Neutrophil (primary cell): ENCODE results near the gene ZBTB43.
A peak's percentile ranks its signal among the peaks of the same experiment; 100 is the strongest.

ENCODE experiments used
- H3K27ac ChIP-seq: fragments of 200-600 bp; sonication (generic); 2 replicates; pipeline ENCODE4 v1.5.1; 2016; ENCODE audit warnings: mild to moderate bottlenecking, moderate library complexity
- H3K27me3 ChIP-seq: fragments of 200-600 bp; sonication (generic); 2 replicates; pipeline ENCODE4 v1.6.0; 2016; ENCODE audit warnings: mild to moderate bottlenecking
- H3K36me3 ChIP-seq: fragments of 200-600 bp; sonication (generic); 2 replicates; pipeline ENCODE4 v1.5.1; 2017
- H3K4me1 ChIP-seq, 2 experiments: fragments of 200-600 bp in 1 of 2; sonication (generic) in 1 of 2; 1 replicate in 1 of 2; 2 replicates in 1 of 2; pipeline versions ENCODE4 v1.5.1 to v1.6.1; 2013 to 2016; ENCODE audit warnings: low read depth in 1 of 2, low read length in 1 of 2, mild to moderate bottlenecking in 1 of 2, moderate library complexity in 1 of 2; ENCODE audit not compliant: control insufficient read depth in 1 of 2, insufficient read depth in 1 of 2
- H3K4me3 ChIP-seq, 2 experiments: fragments of 200-600 bp in 1 of 2; sonication (generic) in 1 of 2; 1 replicate in 1 of 2; 2 replicates in 1 of 2; pipeline ENCODE4 v1.5.1; 2013 to 2016; ENCODE audit warnings: low read depth in 1 of 2, low read length in 1 of 2, mild to moderate bottlenecking in 1 of 2, moderate library complexity in 1 of 2
- H3K9me3 ChIP-seq: fragments of 200-600 bp; sonication (generic); 2 replicates; pipeline ENCODE4 v1.5.1; 2016
- TF ChIP-seq, protein P1 (sequence below): fragments of 200-600 bp; sonication (generic); IDR thresholded peaks from 2 replicates; pipeline ENCODE4 v1.5.1; 2016; ENCODE audit warnings: antibody characterized with exemption

Gene ZBTB43

DNA sequence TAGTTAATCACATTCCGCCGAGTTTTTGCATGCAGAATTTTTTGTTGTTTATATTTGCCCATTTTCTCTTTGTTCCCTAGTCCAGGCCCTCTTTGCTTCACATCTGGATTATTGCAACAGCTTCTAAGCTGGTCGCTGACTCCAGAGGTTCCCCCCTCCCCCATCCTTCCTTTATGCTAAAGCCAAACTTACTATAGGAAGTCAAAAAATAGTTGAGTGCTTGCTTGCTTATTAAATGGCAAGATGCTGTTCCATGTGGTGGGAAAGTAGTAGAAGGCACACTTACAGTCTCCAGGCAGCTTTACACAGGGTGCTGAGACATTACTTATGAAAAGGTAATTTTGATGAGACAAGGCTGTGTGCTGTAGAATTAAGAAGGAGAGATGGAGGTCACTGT, 56.9 kb downstream of the ZBTB43 start:
- Histone ChIP-seq H3K4me3 (peak overlapping the region; percentile 68 to 85), H3K4me1 (peaks cover 23 to 40% of the 10 kb centered on the region in 2 experiments), H3K27me3 (no peaks in the 10 kb centered on the region), H3K36me3 (peaks cover 26% of the 10 kb centered on the region), H3K27ac (peak overlapping the region; percentile 91), H3K9me3 (no peaks in the 10 kb centered on the region)
- TF ChIP-seq, protein P1, sequence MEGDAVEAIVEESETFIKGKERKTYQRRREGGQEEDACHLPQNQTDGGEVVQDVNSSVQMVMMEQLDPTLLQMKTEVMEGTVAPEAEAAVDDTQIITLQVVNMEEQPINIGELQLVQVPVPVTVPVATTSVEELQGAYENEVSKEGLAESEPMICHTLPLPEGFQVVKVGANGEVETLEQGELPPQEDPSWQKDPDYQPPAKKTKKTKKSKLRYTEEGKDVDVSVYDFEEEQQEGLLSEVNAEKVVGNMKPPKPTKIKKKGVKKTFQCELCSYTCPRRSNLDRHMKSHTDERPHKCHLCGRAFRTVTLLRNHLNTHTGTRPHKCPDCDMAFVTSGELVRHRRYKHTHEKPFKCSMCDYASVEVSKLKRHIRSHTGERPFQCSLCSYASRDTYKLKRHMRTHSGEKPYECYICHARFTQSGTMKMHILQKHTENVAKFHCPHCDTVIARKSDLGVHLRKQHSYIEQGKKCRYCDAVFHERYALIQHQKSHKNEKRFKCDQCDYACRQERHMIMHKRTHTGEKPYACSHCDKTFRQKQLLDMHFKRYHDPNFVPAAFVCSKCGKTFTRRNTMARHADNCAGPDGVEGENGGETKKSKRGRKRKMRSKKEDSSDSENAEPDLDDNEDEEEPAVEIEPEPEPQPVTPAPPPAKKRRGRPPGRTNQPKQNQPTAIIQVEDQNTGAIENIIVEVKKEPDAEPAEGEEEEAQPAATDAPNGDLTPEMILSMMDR, result no peak

DNA sequence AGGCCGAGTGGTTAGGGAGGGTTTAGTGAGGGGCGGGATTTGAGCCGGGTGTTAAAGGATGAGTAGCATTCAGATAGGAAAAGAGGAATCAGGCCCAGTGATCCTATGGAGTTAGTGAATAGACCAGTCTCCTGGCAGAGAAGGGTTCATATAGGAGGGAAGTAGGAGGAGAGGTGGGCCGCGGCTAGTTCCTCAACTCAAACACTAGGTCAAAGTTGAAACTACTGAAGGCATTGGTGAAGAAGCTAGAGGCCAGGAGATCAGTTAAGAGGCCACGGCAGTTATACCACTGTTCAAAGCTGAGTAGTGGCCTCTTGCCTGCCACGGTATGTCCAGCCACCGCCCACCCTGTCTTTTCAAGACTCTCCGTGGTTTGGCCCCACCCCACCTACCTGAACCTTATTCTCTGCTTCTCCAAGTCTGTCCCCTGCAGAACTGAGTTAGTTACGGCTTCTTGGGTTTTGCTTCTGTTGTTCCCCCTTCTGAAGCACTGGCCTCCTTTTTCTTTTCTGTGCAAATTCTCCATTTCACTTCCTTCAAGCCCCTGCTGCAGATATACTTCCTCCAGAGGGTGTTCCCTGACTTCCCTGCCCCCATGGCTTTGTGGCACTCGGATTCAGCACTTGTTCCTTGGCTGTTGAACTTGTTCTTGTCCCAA, 57.4 kb downstream of the ZBTB43 start:
- H3K9me3 ChIP-seq, result no peaks in the 10 kb centered on the region
- TF ChIP-seq, protein P1, result no peak
- H3K4me1 ChIP-seq, result peaks cover 23 to 40% of the 10 kb centered on the region in 2 experiments
- H3K4me3 ChIP-seq, result peak overlapping the region; percentile 68 to 85
- H3K27me3 ChIP-seq, result no peaks in the 10 kb centered on the region
- peaks cover 26% of the 10 kb centered on the region for H3K36me3 ChIP-seq
- H3K27ac ChIP-seq, result peak overlapping the region; percentile 91

DNA sequence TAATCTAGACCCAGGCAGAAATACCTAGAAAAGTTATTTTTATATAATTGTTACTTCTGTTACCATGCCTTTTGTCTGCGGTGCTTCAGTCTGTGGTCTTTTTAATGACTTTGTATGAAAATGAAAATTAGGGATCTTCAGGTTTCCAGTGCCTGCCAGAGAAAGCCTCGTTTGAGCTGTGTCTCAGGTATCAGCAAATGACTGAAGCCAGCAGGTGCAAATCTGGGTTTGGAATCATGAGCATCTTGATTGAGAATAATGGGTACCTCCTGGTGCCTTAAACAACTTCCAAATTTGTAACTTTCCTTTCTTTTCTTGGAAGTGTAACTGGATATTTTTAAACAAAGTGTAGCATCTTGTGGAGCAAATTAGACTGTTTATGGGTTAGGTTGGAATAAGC, 59.9 kb downstream of the ZBTB43 start:
- Histone ChIP-seq H3K36me3 (peaks cover 41% of the 10 kb centered on the region), H3K9me3 (no peaks in the 10 kb centered on the region), H3K27ac (peak overlapping the region; percentile 91), H3K4me1 (peaks cover 23 to 34% of the 10 kb centered on the region in 2 experiments), H3K27me3 (no peaks in the 10 kb centered on the region), H3K4me3 (no peak overlapping the region)
- TF ChIP-seq, protein P1, result no peak

DNA sequence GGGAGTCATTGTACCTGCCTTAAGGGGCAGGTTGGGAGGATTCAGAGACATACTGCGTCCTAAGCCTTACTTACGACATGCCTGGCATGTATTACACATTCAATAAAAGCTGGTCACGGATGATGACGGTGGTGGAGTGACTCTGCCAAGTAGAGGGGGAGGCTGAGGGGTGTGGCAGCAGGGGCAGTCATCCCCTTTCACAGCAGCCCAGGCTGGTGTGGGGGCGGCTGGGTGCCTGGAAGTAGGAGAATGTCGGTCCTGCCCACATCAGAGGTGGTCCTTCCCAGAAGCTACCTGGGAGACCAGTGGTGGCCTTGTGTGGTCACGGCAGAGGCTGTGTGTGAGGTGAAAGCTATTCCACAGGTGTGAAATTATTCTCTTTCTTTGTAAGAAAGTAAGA, 64.5 kb downstream of the ZBTB43 start:
- Histone ChIP-seq H3K9me3 (no peaks in the 10 kb centered on the region), H3K4me1 (peaks cover 0 to 3% of the 10 kb centered on the region in 2 experiments), H3K27ac (no peak overlapping the region), H3K4me3 (no peak overlapping the region), H3K36me3 (peaks cover 32% of the 10 kb centered on the region), H3K27me3 (no peaks in the 10 kb centered on the region)
- TF ChIP-seq, protein P1, result no peak

DNA sequence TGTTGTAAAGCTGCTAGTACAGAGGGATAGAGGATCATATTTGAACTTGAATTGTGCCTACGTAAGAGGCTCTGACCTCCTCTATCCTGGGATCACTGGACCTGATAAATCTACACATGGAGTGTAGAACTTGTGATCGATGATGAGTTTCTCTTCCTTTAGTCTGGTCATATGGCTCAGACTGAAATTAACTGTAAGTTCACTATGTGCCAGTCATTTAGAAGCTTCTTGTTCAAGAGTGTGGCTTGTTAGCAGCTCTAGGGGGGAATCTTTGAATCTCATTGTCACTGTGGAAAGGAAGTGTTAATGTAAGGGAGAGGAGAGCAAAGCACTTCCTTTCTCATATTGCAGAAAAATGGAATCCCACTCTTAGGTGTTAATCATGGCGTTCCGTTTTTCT, 67.7 kb downstream of the ZBTB43 start:
- TF ChIP-seq, protein P1, result no peak
- H3K4me1 ChIP-seq, result peaks cover 0 to 8% of the 10 kb centered on the region in 2 experiments
- no peaks in the 10 kb centered on the region for H3K27me3 ChIP-seq
- no peaks in the 10 kb centered on the region for H3K9me3 ChIP-seq
- H3K27ac ChIP-seq, result peak overlapping the region; percentile 54
- H3K36me3 ChIP-seq, result peaks cover 17% of the 10 kb centered on the region
- H3K4me3 ChIP-seq, result no peak overlapping the region
